HepG2 (cell line): ENCODE measurements around the gene KIF23. TPM values are rescaled to one million over a fixed set of nuclear protein-coding genes. Genes with fewer than 3 reads are reported as not detected.

ENCODE experiments used
- ETV5 ChIP-seq: IDR thresholded peaks from 2 replicates; pipeline ENCODE4 v1.6.1; 2018; ENCODE audit warnings: missing biosample characterization, missing genetic modification reagents, inconsistent platforms, borderline replicate concordance
- FOXJ3 ChIP-seq: sonication (generic); formaldehyde crosslinking; IDR thresholded peaks from 2 replicates; pipeline ENCODE4 v1.4.0; 2020; ENCODE audit warnings: missing genetic modification reagents, mild to moderate bottlenecking, borderline replicate concordance
- HNRNPH1 ChIP-seq: fragments of 200-400 bp; formaldehyde crosslinking; optimal IDR thresholded peaks from 2 replicates; pipeline ENCODE3; 2017; ENCODE audit warnings: mild to moderate bottlenecking, low read depth, low read length
- KMT2A ChIP-seq: sonication (generic); formaldehyde crosslinking; IDR thresholded peaks from 2 replicates; pipeline ENCODE4 v1.4.0; 2020; ENCODE audit warnings: missing genetic modification reagents
- LBX2 ChIP-seq: sonication (generic); formaldehyde crosslinking; IDR thresholded peaks from 2 replicates; pipeline ENCODE4 v1.5.0; 2020; ENCODE audit warnings: missing genetic modification reagents, mild to moderate bottlenecking, borderline replicate concordance
- SIX1 ChIP-seq: sonication (generic); formaldehyde crosslinking; IDR thresholded peaks from 2 replicates; pipeline ENCODE4 v1.4.0; 2020; ENCODE audit warnings: missing genetic modification reagents, borderline replicate concordance
- SMC3 ChIP-seq: IDR thresholded peaks from 2 replicates; pipeline ENCODE4 v1.6.1; 2011; ENCODE audit warnings: low read length, improper control_type of control experiment
- ZNF430 ChIP-seq: sonication (generic); formaldehyde crosslinking; IDR thresholded peaks from 2 replicates; pipeline ENCODE4 v1.9.0; 2021; ENCODE audit warnings: mild to moderate bottlenecking, missing genetic modification reagents
- ZNF563 ChIP-seq: sonication (generic); formaldehyde crosslinking; IDR thresholded peaks from 2 replicates; pipeline ENCODE4 v1.8.0; 2022; ENCODE audit warnings: mild to moderate bottlenecking, moderate library complexity, missing genetic modification reagents
- ZNF781 ChIP-seq: sonication (generic); formaldehyde crosslinking; IDR thresholded peaks from 2 replicates; pipeline ENCODE4 v1.5.1; 2020; ENCODE audit warnings: borderline replicate concordance, mild to moderate bottlenecking, missing genetic modification reagents; ENCODE audit errors: not compliant biosample characterization
- polyA plus RNA-seq, 8 experiments: library from polyadenylated mRNA; depleted of rRNA in 3 of 8; stranded (reverse) in 7 of 8; unstranded in 1 of 8; fragments of >200 nt; fragmentation: Illumina TruSeq in 4 of 8; extraction: Trizol in 4 of 8; gene quantifications; 2 replicates each; pipeline versions ENCODE4 v1.2.1 to v1.2.3, GENCODE V29; 2011 to 2016; ENCODE audit warnings: low read depth in 4 of 8, missing spikeins in 1 of 8, mixed read lengths in 1 of 8; ENCODE audit not compliant: insufficient read depth in 1 of 8
- total RNA-seq, 5 experiments: library from RNA; depleted of rRNA; stranded (reverse); fragments of >200 nt; fragmentation: Illumina TruSeq; extraction: Trizol; gene quantifications; 2 replicates each; pipeline ENCODE4 v1.2.3, GENCODE V29; 2016; ENCODE audit warnings: low read depth in 1 of 5
- TF ChIP-seq, protein P1 (sequence below): sonication (generic); formaldehyde crosslinking; IDR thresholded peaks from 2 replicates; pipeline ENCODE4 v1.4.0; 2020; ENCODE audit warnings: mild to moderate bottlenecking, missing genetic modification reagents
- TF ChIP-seq, protein P2 (sequence below): sonication (generic); formaldehyde crosslinking; IDR thresholded peaks from 2 replicates; pipeline ENCODE4 v1.5.1; 2020; ENCODE audit warnings: missing genetic modification reagents, mild to moderate bottlenecking, borderline replicate concordance
- TF ChIP-seq, protein P3 (sequence below): sonication (generic); formaldehyde crosslinking; IDR thresholded peaks from 2 replicates; pipeline ENCODE4 v1.4.0; 2020; ENCODE audit warnings: mild to moderate bottlenecking, missing genetic modification reagents

Gene KIF23
- total and polyA plus RNA-seq, 2 of the 13 experiments (the other 11 are each of a cell fraction or from before 2014, with no cell fraction given): 11.3 to 38.1 TPM

DNA sequence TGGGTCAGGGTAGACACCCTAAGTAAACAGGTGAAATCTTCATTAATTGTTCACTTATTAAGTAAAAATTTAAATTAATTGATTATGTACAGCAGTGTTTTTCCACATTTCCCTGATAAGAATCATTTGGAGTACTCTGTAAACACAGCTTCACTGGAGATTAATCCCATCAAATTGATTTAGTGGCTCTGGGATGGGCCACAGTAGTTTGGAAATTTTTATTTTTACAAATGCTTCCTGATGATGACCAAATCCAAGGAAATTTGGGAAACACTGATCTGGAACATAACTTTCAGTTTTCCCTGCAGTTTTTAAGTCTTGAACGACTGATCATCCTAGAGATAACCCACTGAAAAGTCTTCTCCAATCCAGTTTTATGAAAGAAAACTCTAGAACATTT lies 19.7 kb downstream of the KIF23 start (continued):
- TF ChIP-seq, protein P1, sequence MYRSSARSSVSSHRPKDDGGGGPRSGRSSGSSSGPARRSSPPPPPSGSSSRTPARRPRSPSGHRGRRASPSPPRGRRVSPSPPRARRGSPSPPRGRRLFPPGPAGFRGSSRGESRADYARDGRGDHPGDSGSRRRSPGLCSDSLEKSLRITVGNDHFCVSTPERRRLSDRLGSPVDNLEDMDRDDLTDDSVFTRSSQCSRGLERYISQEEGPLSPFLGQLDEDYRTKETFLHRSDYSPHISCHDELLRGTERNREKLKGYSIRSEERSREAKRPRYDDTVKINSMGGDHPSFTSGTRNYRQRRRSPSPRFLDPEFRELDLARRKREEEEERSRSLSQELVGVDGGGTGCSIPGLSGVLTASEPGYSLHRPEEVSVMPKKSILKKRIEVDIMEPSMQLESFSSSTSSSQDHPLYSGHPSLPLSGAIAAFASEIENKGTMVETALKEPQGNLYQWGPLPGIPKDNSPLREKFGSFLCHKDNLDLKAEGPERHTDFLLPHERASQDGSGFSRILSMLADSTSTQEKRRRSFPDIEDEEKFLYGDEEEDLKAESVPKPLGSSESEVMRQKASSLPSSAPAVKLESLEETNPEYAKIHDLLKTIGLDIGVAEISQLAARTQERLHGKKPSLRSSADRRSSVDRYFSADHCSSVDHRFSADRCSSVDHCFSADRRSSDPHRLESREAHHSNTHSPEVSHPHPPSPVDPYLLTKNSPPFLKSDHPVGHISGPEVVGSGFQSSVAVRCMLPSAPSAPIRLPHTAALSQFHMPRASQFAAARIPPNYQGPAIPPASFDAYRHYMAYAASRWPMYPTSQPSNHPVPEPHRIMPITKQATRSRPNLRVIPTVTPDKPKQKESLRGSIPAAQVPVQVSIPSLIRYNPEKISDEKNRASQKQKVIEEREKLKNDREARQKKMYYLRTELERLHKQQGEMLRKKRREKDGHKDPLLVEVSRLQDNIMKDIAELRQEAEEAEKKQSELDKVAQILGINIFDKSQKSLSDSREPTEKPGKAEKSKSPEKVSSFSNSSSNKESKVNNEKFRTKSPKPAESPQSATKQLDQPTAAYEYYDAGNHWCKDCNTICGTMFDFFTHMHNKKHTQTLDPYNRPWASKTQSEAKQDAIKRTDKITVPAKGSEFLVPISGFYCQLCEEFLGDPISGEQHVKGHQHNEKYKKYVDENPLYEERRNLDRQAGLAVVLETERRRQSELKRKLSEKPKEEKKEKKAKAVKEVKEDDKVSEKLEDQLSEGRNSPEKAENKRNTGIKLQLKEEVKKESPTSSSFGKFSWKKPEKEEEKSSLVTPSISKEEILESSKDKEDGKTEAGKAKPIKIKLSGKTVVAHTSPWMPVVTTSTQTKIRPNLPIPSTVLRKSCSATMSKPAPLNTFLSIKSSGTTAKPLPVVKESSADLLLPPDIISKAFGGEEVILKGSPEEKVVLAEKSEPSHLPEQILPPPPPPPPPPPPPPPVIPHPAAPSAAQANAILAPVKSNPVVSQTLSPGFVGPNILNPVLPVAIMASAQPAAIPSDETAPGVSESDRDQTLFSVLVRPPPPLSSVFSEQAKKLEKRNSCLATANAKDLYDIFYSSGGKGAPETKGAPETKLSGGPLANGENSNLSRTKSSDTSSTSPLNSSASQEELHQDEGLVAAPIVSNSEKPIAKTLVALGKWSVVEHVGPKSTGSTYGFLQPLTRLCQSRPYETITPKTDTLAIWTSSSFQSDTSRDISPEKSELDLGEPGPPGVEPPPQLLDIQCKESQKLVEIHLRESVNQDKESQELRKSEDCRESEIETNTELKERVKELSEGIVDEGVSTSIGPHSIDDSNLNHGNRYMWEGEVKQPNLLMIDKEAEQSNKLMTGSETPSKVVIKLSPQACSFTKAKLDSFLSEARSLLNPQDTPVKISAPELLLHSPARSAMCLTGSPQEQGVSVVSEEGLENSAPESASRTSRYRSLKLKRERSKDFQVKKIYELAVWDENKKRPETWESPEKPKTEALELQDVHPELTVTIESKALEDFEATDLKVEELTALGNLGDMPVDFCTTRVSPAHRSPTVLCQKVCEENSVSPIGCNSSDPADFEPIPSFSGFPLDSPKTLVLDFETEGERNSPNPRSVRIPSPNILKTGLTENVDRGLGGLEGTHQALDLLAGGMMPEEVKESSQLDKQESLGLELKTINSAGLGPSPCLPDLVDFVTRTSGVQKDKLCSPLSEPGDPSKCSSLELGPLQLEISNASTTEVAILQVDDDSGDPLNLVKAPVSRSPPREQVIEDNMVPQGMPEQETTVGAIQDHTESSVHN: no peak
- TF ChIP-seq ZNF563 (CRISPR knock-in tag): no peak
- no peak for TF ChIP-seq FOXJ3
- no peak for TF ChIP-seq HNRNPH1
- TF ChIP-seq SIX1: no peak
- TF ChIP-seq KMT2A (CRISPR knock-in tag): no peak
- TF ChIP-seq ZNF781: no peak
- TF ChIP-seq, protein P2, sequence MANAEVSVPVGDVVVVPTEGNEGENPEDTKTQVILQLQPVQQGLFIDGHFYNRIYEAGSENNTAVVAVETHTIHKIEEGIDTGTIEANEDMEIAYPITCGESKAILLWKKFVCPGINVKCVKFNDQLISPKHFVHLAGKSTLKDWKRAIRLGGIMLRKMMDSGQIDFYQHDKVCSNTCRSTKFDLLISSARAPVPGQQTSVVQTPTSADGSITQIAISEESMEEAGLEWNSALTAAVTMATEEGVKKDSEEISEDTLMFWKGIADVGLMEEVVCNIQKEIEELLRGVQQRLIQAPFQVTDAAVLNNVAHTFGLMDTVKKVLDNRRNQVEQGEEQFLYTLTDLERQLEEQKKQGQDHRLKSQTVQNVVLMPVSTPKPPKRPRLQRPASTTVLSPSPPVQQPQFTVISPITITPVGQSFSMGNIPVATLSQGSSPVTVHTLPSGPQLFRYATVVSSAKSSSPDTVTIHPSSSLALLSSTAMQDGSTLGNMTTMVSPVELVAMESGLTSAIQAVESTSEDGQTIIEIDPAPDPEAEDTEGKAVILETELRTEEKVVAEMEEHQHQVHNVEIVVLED (CRISPR knock-in tag): no peak
- TF ChIP-seq ZNF430 (CRISPR knock-in tag): no peak
- TF ChIP-seq LBX2 (CRISPR knock-in tag): no peak
- TF ChIP-seq SMC3: no peak
- no peak for TF ChIP-seq ETV5
- TF ChIP-seq, protein P3, sequence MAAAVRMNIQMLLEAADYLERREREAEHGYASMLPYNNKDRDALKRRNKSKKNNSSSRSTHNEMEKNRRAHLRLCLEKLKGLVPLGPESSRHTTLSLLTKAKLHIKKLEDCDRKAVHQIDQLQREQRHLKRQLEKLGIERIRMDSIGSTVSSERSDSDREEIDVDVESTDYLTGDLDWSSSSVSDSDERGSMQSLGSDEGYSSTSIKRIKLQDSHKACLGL (CRISPR knock-in tag): no peak
- TF ChIP-seq, all 625 proteins: peak for 0
